LNCAP (cell line): ENCODE results near the gene MUSTN1.

Experiments used
- CTCF ChIP-seq: fragments of 450-650 bp; IDR thresholded peaks from 2 replicates; pipeline ENCODE4 v1.5.1; 2017; ENCODE audit warnings: mild to moderate bottlenecking

The MUSTN1 gene

GRCh38 chr3:52787246-52787645, 47.6 kb downstream of the MUSTN1 start:
- no peak for TF ChIP-seq CTCF

- TF ChIP-seq CTCF = no peak
These were observed 48.2 kb downstream of the MUSTN1 start for GRCh38 chr3:52786330-52787215.

- no peak for TF ChIP-seq CTCF
These were observed 49.8 kb downstream of the MUSTN1 start for GRCh38 chr3:52784931-52785590.

- TF ChIP-seq CTCF = no peak
These were observed 50.7 kb downstream of the MUSTN1 start for GRCh38 chr3:52784021-52784621.

GRCh38 chr3:52783211-52783555, 51.6 kb downstream of the MUSTN1 start:
- no peak for TF ChIP-seq CTCF
